Measurements from ENCODE around the gene ZCCHC17.

DNA sequence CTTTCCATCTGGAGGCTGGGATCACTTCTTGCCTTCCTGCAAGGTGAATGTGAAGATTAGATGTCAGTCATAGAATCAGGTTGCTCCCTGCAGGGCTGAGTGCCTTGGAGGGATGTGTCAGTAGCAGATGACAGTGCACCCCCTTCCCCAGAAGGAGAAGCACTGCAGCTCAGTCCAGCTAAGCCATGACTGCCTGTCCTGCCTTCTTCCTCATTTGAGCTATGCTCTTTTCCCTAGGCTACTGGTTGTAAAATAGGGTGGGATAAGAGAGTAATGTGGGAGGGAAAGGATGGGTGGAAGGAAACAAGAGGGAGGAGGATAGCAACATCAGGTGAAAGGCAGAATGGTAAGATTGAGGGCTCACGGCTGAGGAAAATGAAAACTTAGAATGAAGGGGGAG, 87.1 kb downstream of the ZCCHC17 start:
- TF ChIP-seq, protein P1, sequence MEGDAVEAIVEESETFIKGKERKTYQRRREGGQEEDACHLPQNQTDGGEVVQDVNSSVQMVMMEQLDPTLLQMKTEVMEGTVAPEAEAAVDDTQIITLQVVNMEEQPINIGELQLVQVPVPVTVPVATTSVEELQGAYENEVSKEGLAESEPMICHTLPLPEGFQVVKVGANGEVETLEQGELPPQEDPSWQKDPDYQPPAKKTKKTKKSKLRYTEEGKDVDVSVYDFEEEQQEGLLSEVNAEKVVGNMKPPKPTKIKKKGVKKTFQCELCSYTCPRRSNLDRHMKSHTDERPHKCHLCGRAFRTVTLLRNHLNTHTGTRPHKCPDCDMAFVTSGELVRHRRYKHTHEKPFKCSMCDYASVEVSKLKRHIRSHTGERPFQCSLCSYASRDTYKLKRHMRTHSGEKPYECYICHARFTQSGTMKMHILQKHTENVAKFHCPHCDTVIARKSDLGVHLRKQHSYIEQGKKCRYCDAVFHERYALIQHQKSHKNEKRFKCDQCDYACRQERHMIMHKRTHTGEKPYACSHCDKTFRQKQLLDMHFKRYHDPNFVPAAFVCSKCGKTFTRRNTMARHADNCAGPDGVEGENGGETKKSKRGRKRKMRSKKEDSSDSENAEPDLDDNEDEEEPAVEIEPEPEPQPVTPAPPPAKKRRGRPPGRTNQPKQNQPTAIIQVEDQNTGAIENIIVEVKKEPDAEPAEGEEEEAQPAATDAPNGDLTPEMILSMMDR (conservative IDR thresholded peaks at IDR 0.05), result no peak
- no peak for TF ChIP-seq EZH2 (IDR thresholded peaks at IDR 0.05; ENCODE audit: low read depth)

Data from PC-9 (cell line).